HK-2 (cell line): ENCODE data around the gene NSUN6.

Experiments
- DNase-seq: peaks from one replicate; pipeline ENCODE4 v3.0.0-alpha.2; 2018; ENCODE audit not compliant: unreplicated experiment

The NSUN6 gene

DNA sequence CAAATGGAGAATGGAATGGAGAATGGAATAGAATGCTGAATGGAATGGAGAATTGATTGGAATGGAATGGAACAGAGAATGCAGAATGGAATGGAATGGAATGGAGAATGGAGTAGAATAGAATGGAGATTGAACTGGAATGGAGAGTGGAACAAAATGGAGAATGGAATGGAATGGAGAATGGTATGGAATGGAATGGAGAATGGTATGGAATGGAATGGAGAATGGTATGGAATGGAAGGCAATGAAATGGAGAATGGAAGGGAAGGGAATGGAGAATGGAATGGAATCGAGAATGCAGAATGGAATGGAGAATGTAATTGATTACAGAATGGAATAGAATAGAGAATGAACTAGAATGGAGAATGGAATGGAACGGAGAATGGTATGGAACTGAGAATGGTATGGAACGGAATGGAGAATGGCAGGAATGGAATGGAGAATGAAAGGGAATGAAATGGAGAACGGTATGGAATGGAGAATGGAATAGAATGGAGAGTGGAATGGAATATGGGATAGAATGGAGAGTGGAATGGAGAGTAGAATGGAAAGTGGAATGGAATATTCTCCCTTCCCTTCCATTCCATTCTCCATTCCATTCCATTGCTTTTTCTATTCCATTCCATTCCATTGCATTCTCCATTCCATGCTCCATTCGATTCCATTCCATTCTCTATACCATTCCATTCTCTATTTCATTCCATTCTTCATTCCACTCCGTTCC is 88.2 kb downstream of the NSUN6 start:
- no peak for DNase-seq

DNA sequence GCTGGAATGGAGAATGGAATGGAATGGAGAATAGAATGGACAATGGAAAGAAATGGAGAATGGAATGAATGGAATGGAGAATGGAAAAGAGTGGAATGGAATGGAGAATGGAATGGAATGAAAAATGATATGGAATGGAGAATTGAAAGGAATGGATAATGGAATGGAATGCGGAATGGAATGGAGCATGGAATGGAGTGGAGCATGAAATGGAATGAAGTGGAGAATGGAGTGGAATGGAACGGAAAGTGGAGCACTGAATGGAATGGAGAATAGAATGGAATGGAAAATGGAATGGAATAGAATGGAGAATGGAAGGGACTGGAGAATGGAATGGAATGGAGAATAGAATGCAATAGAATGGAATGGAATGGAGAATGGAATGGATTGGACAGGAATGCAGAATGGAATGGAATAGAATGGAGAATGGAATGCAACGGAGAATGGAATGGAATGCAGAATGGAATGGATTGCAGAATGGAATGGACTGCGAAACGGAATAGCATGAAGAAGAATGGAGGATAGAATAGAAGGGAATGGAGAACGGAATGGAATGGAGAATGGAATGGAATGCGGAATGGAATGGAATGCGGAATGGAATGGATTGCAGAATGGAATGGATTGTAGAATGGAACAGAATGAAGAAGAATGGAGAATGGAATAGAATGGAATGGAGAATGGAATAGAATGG is 89.4 kb downstream of the NSUN6 start:
- DNase-seq: no peak

DNA sequence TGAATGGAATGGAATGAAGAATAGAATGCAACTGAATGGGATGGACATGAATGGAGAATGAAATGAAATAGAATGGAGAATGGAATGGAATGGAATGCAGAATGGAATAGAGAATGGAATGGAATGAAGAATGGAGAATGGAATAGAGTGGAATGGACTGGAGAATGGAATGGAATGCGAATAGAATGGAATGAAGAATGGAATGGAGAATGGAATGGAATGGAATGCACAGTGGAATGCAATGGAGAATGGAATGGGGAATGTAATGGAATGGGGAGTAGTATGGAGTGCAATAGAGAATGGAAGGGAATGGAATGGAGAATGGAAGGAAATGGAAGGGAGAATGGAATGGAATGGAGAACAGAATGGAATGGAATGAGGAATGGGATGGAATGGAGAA is 93.4 kb downstream of the NSUN6 start:
- no peak for DNase-seq

DNA sequence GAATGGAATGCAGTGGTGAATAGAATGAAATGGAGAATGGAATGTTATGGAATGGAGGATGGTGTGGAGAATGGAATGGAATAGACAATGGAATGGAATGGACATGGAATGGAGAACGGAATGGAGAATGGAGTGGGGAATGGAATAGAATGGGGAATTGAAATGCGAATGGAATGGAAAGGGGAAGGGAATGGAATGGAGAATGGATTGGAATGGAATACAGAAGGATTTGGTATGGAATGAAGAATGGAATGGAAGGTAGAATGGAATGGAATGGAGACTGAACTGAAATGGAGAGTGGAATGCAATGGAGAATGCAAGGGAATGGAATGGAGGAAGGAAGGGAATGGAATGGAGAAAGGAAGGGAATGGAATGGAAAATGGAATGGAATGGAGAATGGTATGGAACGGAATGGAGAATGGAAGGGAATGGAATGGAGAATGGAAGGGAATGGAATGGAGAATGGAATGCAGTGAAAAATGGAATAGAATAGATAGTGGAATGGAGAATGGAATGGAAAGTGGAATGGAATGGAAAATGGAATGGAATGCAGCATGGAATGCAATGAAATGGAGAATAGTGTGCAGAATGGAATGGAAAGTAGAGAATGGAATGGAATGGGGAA is 94.8 kb downstream of the NSUN6 start:
- no peak for DNase-seq

DNA sequence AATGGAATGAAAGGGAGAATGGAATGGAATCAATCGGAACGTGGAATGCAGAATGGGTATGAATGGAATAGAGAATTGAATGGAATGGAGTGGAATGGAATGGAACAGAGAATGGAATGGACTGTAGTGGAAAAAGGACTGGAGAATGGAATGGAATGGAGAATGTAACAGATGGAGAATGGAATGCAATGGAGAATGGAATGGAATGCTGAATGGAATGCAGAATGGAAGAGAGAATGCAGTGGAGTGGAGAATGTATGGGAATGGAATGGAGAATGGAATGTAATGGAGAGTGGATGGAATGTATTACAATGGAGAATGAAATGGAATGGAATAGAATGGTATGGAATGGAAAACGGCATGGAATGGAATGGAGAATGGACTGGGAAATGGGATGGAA is 96.9 kb downstream of the NSUN6 start:
- DNase-seq: no peak

DNA sequence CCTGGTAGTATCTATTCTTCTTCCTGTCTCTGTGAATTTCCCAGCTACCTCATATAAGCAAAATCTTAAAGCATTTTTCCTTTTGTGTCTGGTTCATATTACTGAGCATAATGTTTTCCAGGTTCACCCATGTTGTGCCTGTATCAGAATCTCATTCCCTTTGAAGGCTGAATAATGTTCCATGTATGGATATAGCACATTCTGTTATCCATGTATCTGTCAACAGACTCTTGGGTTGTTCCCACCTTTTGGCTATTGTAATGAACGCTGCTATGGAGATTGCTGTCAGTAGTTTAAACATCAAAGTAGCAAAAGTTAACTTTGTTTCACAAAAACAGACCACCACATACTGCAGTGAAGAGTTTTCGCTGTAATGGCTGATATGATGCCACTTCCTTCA is 99.9 kb downstream of the NSUN6 start:
- no peak for DNase-seq

DNA sequence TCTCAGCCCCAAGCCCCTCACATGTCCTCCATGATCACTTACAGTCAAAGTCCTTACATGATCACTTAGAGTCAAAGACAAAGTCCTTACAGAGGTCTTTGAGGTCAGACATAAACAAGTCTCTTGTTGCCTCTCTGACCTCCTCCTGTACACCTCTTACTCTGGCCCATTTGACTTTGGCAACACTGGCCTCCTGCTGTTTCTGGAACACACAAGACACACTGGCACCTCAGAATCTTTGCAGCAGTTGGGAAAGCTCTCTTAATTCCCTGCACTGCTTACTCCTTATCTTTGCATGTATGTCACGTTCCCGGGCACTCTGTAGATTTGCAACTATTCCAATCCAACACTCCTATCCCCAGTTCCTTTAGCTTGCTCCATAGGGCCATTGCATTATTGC is 102.3 kb downstream of the NSUN6 start:
- DNase-seq: no peak

DNA sequence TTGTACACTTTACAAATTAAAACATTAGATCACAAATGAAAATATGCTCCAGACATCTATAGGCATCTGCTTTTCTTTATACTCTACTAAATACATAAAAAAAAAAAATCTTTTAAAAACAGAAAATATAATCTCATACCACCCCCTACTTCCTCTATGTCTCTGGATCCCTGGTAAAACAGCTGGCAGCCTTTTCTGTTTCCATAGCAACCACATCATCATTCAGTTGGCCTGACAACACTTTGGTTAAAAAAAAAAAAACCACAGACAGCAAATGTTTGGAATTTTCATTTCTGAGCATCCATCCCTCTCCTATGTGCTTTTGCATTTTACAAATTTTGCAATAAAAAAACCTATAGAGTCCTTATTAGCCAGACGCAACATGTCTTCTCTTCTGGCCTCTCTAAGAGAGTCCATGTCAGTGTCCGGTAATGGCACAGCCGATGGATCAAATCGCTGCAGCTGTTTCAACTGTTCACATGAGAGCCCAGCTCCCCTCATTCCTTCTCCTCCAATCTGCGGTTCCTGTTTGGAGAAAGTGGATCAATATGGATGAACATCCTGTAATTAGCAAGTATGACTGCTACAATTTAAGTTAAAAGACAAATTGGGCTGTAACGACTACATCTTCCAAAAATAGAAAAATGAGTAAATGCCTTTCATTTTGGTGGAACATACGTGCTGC is 105.6 kb downstream of the NSUN6 start:
- no peak for DNase-seq

DNA sequence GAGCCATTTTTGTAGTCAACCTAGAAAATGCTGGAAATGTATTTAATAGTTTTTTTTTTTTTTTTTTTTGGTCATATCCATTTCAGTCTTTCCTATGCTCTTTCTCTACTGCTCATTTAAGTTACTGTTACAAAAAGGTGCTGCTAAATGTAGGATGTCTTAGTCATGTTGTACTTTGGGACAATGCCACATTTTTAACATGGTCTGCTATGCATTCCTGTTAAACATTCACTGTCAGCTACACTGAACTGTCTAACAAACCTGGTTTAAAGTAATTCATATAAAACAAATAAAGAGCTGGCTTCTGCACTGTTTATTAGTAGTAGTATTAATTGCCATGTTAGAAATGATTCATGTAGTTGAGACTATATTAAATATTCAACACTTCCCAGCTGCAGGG is 108.6 kb downstream of the NSUN6 start:
- DNase-seq: no peak

DNA sequence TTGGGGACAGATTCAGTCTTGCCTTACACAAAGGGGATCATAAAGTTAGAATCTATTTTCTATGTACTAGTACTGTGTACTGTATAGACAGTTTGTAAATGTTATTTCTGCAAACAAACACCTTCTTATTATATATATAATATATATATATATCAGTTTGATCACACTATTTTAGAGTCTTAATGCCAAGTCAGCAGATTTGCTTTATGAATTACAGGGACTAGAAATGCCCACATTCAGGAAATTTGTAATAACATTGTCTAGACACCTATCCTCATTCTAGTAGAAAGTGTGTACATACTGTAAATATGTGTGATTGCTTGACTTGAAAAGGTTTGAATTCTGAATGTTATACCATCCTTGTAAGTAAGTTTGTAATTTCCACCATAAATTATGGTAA is 111.2 kb downstream of the NSUN6 start:
- no peak for DNase-seq

DNA sequence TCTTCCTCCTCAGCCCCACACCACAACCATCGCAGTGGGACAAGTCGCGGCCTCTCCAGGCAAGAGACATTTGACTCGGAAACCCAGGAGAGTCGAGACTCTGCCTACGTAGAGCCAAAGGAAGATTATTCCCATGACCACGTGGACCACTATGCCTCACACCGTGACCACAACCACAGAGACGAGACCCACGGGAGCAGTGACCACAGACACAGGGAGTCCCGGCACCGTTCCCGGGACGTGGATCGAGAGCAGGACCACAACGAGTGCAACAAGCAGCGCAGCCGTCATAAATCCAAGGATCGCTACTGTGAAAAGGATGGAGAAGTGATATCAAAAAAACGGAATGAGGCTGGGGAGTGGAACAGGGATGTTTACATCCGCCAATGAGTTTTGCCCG is 112.1 kb downstream of the NSUN6 start:
- no peak for DNase-seq

DNA sequence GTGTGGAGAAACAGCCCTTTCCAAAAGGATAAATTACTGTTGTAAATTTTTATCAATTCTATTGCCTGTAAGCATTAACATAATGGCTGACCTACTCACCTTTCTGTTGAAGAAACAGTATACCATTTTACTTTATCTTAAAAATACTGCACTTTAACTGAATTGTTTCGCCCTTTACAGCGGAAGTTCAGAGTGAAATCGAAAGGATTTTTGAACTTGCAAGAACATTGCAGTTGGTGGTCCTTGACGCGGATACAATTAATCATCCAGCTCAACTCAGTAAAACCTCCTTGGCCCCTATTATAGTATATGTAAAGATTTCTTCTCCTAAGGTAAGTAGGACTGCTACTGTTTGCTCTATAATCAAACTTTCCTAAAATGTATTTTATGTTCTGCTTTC is 117.5 kb downstream of the NSUN6 start:
- DNase-seq: no peak

DNA sequence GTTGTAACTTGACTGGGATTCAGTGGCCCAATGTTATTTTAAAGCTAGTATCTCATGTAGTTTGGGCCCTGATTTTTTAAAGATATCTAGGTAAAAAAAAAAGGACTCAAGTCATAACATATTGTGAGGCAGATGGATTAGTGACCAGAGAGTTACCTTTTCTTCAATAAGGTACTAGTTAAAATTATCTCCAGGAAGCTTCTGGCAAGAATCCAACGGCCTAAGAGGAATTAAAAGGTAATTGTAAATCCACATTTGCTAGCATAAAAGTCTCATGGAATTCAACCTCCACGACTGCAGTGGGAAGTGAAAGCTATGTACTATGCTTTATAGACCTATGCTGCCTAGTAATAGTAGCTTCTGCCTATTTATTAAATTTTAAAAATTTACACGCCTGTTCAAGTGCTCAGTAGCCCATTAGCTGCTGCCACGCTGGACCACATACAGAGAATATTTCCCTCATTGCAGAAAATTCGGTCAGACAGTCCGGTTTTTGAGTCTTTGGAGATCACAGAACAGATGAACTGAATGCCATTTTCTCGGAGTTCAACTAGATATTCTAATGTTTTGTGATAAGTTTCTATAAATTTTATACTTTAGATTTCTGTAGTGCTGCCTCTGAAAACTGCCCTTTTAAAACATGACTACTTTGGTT is 118.4 kb downstream of the NSUN6 start:
- no peak for DNase-seq

DNA sequence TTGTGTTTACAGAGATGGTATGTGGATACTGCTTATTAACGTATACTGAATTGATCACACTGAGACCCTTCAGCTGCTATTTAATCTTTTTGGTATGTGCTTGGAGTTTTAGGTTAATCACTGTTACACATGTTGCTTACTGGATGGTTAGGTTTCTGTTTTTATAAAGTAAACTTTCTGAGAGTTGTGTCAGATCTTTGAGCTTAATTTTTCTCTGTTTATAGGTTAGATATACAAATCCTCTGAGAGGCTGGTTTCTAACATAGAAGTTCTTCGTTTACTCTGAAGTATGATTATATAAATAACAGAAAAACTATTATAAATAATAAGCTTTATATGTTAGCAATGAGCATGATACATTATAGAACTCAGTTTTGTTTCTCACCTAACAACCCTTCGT is 123.1 kb downstream of the NSUN6 start:
- DNase-seq: no peak

DNA sequence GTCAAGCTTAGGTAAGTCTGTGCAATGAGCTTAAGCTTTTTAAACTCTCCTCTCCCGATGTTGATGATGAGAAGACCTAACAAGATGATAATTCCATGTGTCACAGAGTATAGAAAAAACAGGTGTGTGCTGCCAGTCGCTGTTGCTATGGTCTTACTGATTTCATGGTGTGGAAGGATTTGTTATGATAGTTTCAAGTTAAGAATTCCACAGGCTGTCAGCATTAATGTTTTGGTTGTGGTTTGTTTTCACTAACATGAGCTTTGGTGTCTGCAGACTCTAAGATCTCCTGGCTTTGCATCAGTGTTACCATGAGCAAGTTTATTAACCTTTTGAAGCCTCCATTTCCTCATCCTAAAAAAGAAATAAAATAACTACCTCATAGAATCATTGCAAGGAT is 123.7 kb downstream of the NSUN6 start:
- DNase-seq: no peak

DNA sequence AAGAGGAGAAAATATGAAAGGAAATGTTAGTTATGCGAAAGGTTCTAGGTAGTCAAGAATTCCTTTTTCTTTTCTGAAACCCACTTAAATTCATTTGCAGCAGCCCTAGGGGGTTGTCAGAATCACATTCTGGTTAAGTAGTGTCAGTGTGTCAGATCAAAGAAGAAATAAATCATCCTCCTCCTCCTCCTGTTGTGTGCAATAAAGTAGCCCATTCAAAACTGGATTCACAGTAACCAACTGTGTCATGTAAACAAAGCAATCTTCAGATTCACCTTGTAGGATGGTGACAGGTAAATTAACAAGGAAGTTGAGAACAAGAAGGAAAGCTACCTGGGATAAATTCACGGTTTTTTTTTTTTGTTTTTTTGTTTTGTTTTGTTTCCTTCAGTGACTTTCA is 127.5 kb downstream of the NSUN6 start:
- DNase-seq: no peak

DNA sequence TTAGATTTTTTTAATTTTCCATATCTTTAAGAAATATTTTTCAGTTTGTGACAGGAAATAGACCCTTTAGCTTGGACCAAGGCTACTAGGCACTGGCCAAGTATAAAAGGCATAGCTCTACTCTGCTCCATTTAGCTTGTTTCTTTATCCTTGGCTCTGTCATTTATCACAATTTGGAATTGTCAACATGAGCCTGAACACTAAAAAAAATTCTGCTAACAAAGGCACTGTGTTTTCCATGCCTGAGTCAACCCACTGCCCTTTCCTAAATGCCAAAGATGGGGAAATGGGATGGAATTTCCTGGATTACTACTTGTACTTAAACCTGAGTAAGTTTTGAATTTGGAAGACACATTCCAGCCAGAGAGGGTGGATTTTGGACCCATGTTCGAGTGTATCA is 128.4 kb downstream of the NSUN6 start:
- DNase-seq: no peak

DNA sequence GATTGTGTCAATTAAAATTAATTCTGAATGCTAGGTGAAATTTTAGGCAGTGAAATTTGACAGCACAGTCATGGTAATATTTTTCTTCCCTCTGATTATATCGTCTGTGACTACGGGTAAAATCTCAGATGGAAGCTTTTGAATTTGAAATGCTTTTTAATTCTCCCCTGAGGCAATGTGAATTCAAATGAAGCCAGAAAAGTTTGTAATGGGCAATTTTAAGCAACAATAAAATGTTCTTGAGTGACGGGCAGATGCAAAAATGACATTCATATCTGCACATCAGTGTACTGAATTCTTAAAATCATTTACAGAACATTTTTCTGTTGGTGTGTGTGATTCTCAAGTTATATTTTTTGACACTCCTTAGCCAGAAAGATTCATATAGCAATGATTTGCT is 134.5 kb downstream of the NSUN6 start:
- DNase-seq: no peak

DNA sequence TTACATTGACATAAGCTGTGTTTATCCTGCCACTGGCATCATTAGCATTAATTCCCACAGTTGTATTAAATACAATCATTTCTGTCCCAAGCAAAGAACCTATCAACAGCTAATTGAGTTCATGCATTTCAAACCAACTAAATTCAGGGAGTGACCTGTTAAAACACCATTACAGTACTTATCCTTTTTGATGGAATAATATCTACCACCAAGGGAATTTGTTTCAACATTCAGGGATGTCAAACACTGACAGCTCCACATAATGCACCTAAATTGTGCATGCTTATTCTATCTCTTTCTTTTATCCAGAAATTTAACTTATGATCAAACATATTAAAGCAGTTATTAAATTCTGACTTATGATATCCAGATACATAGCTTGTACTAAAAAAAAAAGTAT is 136.8 kb downstream of the NSUN6 start:
- DNase-seq: no peak

DNA sequence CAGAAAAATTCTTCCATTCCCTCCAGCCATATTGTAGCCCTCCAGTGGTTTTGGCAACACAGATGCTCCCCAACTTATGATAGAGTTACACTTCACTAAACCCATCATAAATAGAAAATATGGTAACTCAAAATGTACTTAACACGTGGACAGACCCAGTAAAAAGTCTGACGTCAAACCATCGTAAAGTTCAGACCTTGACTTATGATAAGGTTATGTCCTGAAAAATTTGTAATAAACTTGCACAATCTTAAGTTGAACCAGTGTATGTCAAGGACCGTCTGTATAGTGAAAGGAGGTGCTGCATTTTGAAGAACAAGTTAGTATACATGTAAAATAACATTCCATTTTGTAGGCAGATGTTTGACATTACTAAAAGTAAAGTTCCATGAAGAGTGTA is 142.8 kb downstream of the NSUN6 start:
- DNase-seq: no peak

DNA sequence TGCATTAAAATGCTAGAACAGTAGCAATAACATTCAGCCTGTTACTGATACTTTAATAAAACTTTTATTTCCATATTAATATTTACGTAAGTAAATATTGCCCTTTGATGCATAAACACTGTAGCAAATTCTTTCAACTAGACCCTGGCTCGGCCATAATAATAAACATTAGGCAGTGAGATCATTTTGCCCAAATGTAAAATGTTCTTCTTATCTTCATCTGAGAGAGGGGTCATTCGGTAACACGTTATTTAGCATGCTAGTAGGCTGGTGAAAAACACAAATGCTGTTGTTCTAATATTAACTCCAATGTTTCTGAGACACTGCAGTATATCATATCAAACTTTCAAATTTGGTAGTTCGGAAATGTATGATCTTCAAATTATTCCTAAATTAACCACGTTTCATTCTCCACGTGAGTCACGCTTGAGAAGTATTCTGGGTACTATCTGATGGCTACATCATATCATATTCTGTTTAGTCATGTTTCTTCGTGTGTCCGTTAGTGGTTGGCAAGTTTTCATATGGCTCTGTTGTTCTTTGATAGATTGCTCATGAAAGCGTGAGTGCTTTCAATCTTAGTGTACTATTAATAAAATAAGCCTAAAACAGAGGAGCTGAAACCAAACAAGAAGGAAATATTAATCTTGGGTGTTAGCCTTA is 145.8 kb downstream of the NSUN6 start:
- DNase-seq: no peak

DNA sequence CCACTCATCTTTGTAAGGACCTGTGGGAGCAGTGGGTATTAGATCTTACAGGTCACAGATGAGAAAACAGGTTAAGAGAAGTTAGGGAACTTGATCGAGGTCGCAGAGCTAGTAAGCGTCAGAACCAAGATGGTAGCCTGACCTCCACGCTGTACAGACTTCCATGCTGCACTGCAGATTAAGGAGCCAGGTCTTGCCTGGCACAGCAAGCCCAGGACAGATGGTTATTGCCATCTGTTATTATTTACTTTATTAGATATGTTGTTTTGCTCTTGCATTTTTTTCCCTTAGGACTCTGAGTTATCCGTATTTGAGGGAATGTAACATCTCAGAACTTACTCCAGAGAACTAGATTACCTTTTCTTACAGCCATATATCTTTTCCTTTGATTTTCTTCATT is 147.2 kb downstream of the NSUN6 start:
- DNase-seq: no peak
